AG10803 (cell line): Measurements from ENCODE around the gene UHRF1.

ENCODE experiments used
- DNase-seq: peaks from one replicate; pipeline ENCODE4 v3.0.0; 2010; ENCODE audit warnings: low read depth
- H3K4me3 ChIP-seq: 2 replicates; pipeline ENCODE4 v1.5.1; 2011; ENCODE audit warnings: mild to moderate bottlenecking, low read length, control low read depth
- TF ChIP-seq, protein P1 (sequence below): conservative IDR thresholded peaks from 2 replicates; pipeline ENCODE4 v1.5.1; 2011; ENCODE audit warnings: mild to moderate bottlenecking, low read length, control low read depth, inconsistent platforms

The UHRF1 gene

DNA sequence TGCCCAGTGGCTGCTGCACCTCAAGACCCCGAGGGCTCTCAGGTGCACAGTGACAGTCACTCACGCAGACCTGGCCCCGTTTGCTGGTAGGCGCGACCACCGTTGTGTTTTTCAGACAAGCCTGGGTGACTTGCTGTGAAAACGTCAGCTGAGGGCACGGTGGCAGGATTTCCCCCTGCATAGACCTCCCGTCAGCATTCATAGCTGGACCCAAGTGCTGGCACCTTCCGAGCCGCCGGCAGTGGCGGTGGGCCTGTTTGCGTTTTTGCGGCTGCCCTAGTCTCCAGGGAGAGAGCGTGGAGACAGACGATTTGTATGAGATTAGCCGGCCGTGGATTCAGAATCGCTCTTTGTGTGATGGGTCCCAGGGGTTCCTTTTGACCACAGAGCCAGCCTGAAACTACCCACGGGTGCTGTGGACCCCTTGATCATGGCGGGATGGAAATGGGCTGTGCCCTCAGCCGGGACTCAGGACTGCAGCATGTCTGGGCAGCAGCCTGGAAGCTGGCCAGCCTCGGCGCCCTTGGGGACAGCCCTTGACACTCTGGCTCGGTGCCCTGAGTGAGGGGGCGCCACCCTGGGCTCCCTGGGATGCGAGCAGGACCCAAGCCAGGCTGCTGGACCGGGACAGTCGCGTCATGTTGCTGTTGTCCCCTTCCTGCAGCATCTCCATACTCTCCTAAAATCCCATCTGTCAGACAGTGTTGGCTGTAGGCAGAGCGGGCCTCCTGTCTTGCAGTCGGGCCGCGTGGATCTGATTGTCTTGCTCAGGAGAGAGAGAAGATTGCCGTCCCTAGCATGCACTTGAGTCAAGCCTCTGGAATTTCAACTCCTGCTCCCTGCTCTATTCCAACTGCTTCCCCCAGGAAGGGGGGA is 68.2 kb downstream of the UHRF1 start:
- peak; percentile 94 for DNase-seq
- TF ChIP-seq, protein P1, sequence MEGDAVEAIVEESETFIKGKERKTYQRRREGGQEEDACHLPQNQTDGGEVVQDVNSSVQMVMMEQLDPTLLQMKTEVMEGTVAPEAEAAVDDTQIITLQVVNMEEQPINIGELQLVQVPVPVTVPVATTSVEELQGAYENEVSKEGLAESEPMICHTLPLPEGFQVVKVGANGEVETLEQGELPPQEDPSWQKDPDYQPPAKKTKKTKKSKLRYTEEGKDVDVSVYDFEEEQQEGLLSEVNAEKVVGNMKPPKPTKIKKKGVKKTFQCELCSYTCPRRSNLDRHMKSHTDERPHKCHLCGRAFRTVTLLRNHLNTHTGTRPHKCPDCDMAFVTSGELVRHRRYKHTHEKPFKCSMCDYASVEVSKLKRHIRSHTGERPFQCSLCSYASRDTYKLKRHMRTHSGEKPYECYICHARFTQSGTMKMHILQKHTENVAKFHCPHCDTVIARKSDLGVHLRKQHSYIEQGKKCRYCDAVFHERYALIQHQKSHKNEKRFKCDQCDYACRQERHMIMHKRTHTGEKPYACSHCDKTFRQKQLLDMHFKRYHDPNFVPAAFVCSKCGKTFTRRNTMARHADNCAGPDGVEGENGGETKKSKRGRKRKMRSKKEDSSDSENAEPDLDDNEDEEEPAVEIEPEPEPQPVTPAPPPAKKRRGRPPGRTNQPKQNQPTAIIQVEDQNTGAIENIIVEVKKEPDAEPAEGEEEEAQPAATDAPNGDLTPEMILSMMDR, result no peak
- no peak overlapping the region; the same call in none of the 2 replicates for H3K4me3 ChIP-seq

DNA sequence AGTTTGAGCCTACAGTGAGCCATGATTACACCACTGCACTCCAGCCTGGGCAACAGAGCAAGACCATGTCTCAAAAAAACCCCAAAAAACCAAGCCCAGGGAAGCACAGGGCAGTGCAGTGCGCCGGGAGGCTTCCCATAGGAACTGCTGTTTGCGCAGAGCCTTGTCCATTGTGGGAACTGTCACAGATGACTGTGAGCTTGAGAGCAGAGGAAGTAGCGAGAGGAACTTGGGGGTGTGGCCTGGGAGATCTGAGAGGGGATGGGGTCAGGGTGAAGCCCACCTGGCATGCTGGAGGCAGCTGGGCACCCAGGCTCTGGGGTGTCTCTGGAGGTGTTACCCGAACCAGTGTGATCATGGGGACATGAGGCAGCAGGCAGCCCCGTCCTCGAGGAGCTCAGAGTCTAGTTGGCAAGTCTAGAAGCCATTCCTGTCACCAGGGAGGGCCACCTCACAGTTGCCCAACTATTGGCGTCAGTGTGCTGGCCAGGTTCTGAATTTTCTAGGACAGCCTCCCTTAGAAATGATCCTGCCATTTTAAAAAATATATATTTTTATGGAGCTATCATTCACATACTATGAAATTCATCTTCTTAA is 70.0 kb downstream of the UHRF1 start:
- no peak overlapping the region for H3K4me3 ChIP-seq
- TF ChIP-seq, protein P1, result no peak
- no peak for DNase-seq

DNA sequence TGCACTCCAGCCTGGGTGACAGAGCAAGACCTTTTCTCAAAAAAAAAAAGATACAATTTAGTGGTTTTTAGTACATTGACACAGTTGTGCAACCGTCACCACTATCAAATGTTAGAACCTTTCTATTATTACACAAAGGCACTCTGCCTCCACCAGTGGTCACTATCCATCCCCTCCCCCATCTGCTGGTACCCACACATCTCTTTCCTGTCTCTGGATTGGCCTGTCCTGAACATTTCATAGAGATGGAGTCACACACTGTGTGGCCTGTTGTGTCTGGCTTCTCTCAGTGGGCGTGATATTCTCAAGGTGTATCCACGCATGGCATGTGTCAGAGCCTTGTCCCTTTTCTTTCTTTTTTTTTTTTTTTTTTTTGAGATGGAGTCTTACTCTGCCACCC is 70.8 kb downstream of the UHRF1 start:
- TF ChIP-seq, protein P1, result no peak
- DNase-seq, result peak; percentile 43

DNA sequence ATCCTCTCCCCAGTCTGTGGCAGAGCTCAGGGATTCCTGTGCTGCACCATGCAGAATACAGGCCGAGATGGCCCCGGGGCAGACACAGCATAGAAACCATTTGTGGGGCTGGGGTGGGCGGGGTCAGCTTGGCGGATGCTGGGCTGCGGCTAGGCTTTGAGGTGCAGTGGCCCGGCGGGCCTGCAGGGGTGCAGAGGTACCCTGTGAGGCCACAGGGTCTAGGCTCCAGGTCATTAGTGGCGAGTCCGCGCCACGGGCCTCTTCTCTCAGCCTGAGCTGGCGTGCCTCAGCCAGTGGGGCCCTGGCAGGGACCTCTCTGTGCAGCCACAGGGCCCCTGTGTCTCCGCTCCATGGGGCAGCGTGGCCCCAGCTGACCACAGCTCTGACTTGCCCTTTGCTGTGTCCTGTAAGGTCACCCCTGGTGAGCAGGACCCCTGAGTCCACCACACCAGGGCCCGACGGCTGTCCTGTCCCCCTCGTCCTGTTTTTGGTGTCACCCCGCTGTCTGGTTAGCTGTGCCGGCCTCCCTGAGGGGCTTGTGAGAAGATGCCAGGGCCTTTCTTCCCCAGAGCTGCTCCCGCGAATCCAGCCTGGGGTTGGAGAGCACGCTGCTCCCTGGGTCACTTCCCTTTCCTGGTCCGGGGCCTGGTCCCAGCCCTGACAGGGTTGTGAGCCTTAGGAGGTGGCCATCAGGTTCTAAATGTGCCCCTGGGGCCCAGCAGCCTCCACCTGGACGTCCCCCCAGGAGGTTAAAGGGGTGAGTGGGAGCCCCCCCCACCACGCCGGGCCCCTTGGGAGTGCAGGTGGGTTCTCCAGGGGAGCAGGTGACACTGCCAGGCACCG is 71.8 kb downstream of the UHRF1 start:
- H3K4me3 ChIP-seq, result no peak overlapping the region
- DNase-seq, result no peak
- TF ChIP-seq, protein P1, result no peak

More for the DNA sequence above, 70.8 kb downstream of the UHRF1 start:
- H3K4me3 ChIP-seq, result no peak overlapping the region

DNA sequence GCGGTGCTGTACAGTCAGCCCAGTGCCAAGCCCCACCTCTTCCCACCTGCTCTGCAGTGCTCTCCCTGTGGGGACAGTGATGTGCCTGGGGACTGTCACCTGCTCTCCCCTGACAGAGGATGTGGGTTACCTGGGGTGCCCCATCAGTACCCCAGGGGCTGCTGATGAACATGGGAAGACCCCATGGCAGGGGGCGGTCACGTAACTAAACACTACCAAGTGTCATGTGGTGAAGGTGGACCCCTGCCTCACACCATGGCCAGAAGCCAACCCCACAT is 72.3 kb downstream of the UHRF1 start:
- H3K4me3 ChIP-seq, result no peak overlapping the region
- no peak for DNase-seq
- TF ChIP-seq, protein P1, result no peak

DNA sequence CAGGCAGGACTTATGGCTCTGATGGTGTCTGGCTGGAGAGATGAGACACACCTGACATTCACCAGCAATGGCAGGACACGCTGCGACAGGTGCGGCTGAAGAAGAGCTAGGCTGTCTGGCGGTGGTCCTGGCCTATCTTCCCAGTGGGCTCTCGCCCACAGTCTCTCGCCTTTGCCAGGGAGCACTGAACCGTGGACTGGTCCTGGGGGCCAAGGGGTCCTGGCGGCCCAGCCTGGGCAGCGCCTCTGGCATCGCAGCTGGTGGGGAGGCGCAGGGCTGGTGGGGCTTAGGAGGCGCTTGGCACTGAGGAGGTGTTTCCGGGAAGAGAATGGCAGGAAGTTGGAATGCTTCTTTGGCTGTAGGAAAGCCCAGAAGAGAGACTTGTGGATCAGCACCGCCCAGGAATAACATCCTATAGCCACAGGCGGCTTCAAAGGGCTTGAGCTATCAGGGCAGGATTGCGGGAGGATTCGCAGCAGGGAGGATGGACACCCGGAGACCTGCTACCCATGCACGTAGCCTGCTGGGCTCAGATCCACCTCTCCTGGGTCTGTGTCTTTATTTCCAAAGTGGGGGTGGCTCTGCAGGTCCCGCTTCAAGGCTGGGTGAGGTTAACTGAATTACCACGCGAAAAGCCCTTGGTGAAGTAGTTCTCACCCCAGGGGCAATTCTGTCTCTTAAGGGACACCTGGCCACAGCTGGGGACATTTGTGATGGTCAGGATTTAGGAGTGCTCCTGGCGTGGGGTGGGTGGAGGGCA is 74.2 kb downstream of the UHRF1 start:
- TF ChIP-seq, protein P1, result no peak
- H3K4me3 ChIP-seq, result no peak overlapping the region
- no peak for DNase-seq
